Dermis microvascular lymphatic vessel endothelial cell (primary cell): Measurements from ENCODE around the gene SPRR5. TPM values are rescaled to one million over a fixed set of nuclear protein-coding genes. Genes with fewer than 3 reads are reported as not detected.

Experiments used
- DNase-seq, 2 donors: peaks; one replicate each; pipeline versions ENCODE4 v3.0.0 to v3.0.0-alpha.2; 2010; ENCODE audit warnings: low read depth in 2 of 2
- total RNA-seq: library from RNA; depleted of rRNA; stranded (reverse); fragments of >200 nt; gene quantifications from 2 replicates; pipeline ENCODE4 v1.2.1, GENCODE V29; 2014

The SPRR5 gene
- total RNA-seq, 1 donor from 2014 or later = not detected

DNA sequence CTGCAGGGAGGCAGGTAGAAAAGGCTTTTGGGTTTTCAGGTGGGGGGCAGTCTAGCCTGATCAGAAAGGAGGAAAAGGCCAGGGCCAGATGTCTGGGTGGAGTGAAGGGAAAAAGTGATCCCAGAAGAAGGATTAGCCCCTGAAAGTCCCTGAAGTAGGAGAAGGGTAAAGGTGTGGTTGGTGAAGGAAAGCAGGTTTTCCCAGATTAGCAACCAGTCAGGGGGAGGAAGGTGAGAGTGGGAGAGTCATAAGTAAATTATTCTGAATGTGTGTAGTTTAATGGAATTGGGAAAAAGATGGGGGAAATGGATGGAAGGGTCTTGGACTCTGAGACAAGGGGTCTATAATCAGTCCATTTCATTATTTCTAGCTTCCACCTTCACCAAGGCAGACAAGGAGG lies 36.2 kb downstream of the SPRR5 start:
- DNase-seq = no peak

DNA sequence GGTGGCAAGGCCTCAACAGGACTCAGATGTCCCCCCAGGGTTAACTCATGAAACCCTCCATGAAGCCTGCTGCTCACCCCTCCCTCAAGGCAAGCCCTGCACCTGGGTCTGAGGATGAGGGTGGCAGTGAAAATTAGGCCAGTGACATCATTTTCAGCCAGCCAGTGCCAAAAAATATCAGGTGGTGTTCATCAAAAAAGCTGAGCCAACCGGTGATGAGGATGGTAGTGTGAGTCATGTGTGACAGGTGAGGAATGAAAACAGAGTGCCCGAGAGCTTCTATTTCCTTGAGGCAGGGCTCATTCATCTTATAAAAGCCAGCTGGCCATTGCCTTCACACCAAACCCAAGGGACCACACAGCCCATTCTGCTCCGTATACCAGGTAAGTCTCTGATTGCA lies 36.7 kb downstream of the SPRR5 start, which contains the start of gene SPRR1A:
SPRR1A (plus strand) TSS at position 339 of the 400 bp plus-strand sequence. CDS start 1,150 bp downstream, outside the sequence.
- no peak for DNase-seq

DNA sequence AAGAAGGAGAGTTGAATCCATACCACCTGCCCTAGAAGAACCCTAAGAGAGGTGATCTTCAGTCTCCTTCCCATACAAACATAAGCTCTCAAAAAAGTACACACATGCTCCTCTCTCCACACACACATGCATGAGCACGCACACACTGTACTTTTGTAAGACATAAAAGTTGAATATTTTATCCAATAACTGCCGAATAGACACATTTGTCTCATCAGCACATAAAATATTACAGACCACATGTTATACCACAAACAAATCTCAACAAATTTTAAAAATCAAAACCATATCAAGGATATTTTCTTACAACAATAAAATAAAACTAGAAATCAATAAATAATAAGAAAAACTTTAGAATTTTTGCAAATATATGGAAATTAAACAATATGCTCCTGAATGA lies 39.6 kb downstream of the SPRR5 start:
- no peak for DNase-seq

DNA sequence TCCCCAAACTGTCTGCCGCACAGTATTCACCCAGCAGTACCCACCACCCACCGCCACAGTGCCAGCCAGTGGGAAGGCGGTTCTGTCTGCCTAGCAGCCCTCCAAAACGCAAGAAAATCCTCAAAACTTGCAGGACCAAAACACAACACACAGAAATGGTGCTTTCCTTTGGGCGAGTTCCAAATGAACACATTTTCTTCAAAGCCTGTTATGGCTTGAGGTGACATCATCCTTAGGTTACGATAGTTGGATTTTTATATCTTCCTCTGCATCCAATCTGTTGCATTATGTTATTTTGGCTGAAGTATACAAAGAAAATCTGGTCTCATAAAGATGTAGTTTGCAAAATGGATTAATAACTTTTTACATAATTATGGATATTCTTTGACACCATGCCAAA lies 46.2 kb downstream of the SPRR5 start:
- DNase-seq = no peak

DNA sequence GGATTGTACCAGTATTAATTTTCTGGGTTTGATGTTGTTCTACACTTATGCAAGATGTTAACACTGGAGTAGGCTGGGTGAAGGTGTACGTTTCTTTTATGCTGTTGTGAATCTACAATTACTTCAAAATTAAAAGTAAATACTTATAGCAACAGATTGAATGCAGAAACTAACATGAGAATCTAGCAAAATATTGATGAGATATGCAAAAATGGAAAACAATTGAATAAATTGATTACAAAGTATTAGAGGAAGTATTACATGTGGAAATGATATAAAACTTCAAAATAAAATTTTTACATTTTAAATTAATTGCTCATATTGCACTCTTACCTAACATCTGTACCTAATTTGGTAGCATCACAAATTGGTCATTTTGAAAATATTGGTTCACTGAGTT lies 48.8 kb downstream of the SPRR5 start:
- DNase-seq = no peak

DNA sequence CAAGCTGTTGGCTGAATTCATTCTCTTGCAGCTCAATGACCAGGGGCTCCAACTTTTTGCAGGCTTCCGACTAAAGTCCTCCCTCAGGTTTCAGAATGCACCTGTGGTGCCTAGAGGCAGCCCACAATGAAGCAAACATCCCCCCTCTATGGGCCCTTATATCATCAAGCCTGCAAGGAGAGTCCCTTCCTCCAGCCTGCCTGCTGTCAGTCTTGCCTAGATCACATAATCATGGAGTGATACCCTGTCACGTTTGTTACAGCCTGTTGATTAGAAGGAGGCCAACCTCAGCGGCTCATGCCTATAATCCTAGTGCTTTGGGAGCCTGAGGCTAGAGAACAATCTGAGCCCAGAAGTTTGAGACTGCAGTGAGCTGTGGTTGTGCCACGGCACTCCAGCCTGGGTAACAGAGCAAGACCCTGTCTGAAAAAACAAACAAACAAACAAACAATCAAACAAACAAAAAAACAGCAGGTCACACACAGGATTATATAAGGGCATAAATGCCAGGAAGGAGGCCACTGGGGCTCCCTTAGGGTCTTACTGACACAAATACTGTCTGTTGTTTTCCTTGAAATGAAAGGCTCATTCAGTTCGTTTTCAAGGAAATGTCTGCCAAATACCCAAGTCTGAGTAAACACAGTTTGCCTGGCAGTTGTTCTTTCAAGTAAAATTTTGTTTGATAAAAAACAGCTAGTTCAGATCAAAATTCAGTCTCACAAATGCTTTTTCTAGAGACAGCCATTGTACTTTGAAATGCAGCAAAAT lies 49.8 kb downstream of the SPRR5 start:
- no peak for DNase-seq

DNA sequence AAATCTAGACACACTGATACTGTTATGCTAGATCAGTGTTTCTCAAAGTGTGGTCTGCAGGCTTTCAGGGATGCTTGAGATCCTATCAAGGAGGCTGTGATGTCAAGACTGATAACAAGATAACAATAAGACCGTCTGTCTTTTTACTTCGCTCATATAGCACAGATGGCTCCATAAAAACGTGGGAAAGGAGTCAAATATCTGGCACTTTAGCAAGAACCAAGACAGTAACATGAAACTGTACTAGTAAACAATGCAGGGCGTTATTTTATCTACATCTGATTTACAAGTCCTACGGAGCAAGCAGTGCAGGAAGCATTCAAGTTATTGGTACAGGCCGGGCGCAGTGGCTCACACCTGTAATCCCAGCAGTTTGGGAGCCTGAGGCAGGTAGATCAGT lies 50.9 kb downstream of the SPRR5 start:
- no peak for DNase-seq

DNA sequence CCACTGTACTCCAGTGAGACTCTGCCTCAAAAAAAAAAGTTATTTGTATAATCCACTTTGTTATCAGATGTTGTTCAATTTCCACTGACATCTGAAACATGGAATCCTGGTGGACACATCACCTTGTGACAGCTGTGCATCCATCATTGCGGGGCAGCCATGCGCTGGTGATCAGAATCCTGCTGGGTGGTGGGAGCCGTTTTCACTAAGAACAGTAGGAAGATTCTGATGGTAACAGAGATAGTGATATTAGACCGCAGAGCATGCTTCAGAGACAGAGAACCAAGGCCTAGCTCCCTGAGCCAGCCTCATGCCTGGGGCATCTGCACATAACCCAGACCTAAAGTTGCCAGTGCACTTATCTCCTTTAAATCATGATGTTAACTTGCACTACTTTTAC lies 51.5 kb downstream of the SPRR5 start:
- DNase-seq = no peak

Other genes with a start within 250 kb of the SPRR5 start
- gene LCE2A, start 248.9 kb upstream of the SPRR5 start, total RNA-seq = not detected in 2 replicates
- not detected in 2 replicates for gene LCE4A, start 239.0 kb upstream of the SPRR5 start, total RNA-seq
- gene KPRP, start 189.2 kb upstream of the SPRR5 start, total RNA-seq = not detected in 2 replicates
- not detected in 2 replicates for gene LCE1F, start 172.1 kb upstream of the SPRR5 start, total RNA-seq
- gene LCE1E, start 160.9 kb upstream of the SPRR5 start, total RNA-seq = not detected in 2 replicates
- not detected in 2 replicates for gene LCE1D, start 150.5 kb upstream of the SPRR5 start, total RNA-seq
- not detected in 2 replicates for gene LCE1C, start 140.6 kb upstream of the SPRR5 start, total RNA-seq
- gene LCE1B, start 135.2 kb upstream of the SPRR5 start, total RNA-seq = not detected in 2 replicates
- not detected in 2 replicates for gene LCE1A, start 119.7 kb upstream of the SPRR5 start, total RNA-seq
- gene LCE6A, start 104.3 kb upstream of the SPRR5 start, total RNA-seq = not detected in 2 replicates
- gene LCE7A, start 87.2 kb upstream of the SPRR5 start, total RNA-seq = not detected in 2 replicates
- gene SMCP, start 68.9 kb upstream of the SPRR5 start, total RNA-seq = not detected in 2 replicates
- gene IVL, start 38.7 kb upstream of the SPRR5 start, total RNA-seq = not detected in 2 replicates
- not detected in 2 replicates for gene SPRR4, start 23.4 kb downstream of the SPRR5 start, total RNA-seq
- gene SPRR1A, start 36.9 kb downstream of the SPRR5 start, total RNA-seq = not detected in 2 replicates
- gene SPRR3, start 54.5 kb downstream of the SPRR5 start, total RNA-seq = not detected in 2 replicates
- not detected in 2 replicates for gene SPRR1B, start 84.0 kb downstream of the SPRR5 start, total RNA-seq
- not detected in 2 replicates for gene SPRR2D, start 93.9 kb downstream of the SPRR5 start, total RNA-seq
- gene SPRR2A, start 110.3 kb downstream of the SPRR5 start, total RNA-seq = not detected in 2 replicates
- gene SPRR2B, start 124.4 kb downstream of the SPRR5 start, total RNA-seq = not detected in 2 replicates
- gene SPRR2E, start 147.3 kb downstream of the SPRR5 start, total RNA-seq = not detected in 2 replicates
- not detected in 2 replicates for gene SPRR2F, start 166.3 kb downstream of the SPRR5 start, total RNA-seq
- not detected in 2 replicates for gene SPRR2G, start 203.7 kb downstream of the SPRR5 start, total RNA-seq